Stimulated activated CD8-positive, alpha-beta memory T cell treated with anti-CD3 and anti-CD28 coated beads, Interleukin-7, amount 100 ng/mL, for 4 hours (primary cell): ENCODE results near the gene NEDD4L.

ENCODE experiments used
- DNase-seq, 2 donors: peaks; one replicate each; pipeline ENCODE4 v3.0.0-alpha.2; 2020; ENCODE audit warnings: low read depth in 2 of 2

Gene NEDD4L

GRCh38 chr18:58093311-58093803, 49.3 kb downstream of the NEDD4L start:
- DNase-seq: no peak

DNA sequence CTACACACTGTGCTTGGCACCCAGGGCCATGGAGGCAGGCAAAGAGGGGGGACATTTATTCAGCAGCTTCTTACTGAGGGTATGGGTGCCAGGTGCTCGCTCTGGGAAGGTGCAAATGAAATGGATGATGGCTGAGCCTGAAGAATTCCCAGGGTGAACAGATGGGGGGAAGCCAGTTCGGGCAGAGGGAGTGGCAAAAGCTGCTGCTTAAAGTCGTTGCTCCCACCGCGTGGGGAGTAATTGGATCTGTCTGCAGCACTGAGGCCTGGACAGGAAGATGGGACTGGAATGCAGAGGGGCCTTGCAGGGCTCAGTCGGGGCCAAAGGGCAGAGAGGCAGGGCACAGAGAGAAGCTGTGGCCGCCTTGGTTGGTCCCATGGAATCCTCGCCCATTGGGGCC, 51.2 kb downstream of the NEDD4L start:
- DNase-seq: no peak

- no peak for DNase-seq
These were observed 51.6 kb downstream of the NEDD4L start for GRCh38 chr18:58095655-58096054.

DNA sequence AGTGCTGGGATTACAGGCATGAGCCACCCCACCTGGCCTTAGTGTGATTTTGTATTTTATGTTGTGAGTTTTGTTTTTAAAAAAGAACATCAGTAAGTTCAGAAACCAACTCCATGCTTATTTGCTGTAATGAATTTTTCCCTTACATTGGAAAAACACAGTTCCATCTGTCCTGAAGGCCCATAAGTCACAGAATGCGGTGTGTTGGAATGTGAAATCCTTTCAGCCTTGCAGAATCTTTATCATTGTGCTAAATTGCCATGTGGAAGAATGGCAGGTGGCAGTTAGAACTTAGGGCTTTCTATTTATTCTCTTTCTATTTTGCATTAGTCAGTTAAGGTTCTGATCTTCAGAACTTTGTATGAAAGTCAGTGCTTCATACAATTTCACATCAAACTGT, 52.6 kb downstream of the NEDD4L start:
- DNase-seq: no peak

- no peak for DNase-seq
These were observed 53.3 kb downstream of the NEDD4L start for GRCh38 chr18:58097121-58097906.

- no peak for DNase-seq
These were observed 53.8 kb downstream of the NEDD4L start for GRCh38 chr18:58097907-58098166.

- DNase-seq: no peak
These were observed 54.7 kb downstream of the NEDD4L start for GRCh38 chr18:58098706-58099105.

DNA sequence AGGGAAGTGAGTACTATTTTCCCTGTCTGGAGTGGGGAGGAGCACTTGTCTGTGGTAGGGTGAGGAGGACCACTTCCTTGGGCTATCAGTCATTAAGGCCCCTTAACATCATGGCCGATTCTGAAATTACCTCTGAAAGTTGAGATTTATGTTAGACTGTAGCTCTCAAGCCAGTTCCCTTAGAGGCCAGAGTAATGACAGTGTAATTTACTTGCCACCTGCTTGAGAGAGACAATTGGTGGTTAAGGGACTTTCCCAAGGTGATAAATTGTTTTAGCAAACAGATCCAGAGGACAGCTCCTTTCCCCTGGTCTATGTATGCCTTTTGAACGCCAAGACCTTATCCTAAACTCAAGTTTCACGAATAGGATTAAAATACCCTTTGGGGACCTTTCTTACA, 56.1 kb downstream of the NEDD4L start:
- no peak for DNase-seq

GRCh38 chr18:58101291-58101794, 57.3 kb downstream of the NEDD4L start:
- no peak for DNase-seq

GRCh38 chr18:58102018-58102417, 58.0 kb downstream of the NEDD4L start:
- DNase-seq: no peak

DNA sequence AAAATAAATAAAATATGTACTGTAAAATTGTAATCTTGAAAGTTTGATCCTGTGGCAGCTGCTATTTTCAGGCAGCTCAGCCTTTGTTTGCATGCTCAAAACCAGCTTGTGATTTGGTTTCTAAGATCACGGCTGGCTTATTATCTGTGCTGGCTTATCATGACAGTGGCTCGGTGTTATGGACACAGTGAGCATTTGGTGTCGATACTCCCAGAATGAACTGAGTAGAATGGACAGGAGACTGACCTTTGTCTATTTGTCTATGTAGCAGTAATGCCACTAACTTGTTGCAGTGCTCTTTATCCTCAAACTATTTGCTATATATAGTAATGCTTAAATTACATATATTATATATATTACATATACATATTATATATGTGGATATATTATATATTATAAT, 58.8 kb downstream of the NEDD4L start:
- no peak for DNase-seq

- DNase-seq: no peak
These were observed 59.4 kb downstream of the NEDD4L start for GRCh38 chr18:58103339-58103985.

- DNase-seq: no peak
These were observed 60.1 kb downstream of the NEDD4L start for GRCh38 chr18:58104096-58104495.

GRCh38 chr18:58105206-58105887, 61.3 kb downstream of the NEDD4L start:
- no peak for DNase-seq

GRCh38 chr18:58105888-58106260, 61.8 kb downstream of the NEDD4L start:
- DNase-seq: no peak

DNA sequence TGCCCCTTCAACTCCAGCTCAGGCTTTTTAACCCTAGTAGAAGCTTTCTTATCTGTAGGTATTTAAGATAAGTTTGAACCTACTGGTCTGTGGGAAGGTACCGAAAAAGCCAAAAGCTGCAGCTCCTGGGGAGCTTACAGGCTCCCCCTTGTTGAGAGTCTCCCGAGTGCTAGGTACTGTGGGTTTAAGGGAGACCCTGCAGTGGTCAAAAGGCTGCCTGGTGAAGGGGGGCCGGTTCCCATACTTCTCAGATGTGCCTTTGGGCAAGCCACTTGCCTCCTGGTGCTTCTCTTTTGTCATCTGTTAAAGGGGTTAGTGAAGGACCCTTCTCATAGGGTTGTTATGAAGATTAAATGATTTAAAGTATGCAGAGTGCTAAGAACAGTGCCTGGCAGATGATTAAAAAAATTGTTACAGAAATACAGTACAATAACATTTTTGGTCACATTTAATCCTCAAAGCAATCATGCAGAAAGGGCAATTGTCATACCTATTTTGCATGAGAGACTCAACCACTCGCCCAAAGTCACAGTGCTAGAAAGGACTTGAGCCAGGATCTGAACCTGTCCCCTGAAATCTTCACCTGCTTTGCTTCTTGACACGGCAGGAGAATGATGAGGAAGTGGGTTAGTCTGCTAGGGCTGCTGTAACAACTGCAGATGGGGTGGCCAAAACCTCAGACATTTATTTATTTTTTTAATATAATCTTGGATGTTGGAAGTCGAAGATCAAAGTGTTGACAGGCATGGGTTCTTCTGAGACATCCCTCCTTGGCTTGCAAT, 62.5 kb downstream of the NEDD4L start:
- no peak for DNase-seq

- DNase-seq: no peak
These were observed 65.2 kb downstream of the NEDD4L start for GRCh38 chr18:58109256-58109655.

- DNase-seq: no peak
These were observed 66.4 kb downstream of the NEDD4L start for GRCh38 chr18:58110398-58110797.

DNA sequence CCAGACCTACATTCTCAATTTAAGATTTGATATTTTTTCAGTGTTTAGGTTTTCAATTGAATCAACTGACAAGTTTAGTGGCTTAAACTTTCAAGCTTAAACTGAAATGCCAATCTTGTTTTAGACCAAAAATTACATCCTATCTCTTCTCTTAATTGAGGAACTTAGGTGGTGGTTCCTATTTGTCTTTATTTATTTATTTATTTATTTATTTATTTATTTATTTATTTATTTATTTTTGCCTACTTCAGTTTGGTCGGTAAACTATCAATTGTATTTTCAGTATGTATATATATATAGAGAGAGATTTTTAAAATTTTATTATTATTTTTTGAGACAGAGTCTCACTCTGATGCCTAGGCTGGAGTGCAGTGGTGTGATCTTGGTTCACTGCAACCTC, 68.1 kb downstream of the NEDD4L start:
- no peak for DNase-seq

DNA sequence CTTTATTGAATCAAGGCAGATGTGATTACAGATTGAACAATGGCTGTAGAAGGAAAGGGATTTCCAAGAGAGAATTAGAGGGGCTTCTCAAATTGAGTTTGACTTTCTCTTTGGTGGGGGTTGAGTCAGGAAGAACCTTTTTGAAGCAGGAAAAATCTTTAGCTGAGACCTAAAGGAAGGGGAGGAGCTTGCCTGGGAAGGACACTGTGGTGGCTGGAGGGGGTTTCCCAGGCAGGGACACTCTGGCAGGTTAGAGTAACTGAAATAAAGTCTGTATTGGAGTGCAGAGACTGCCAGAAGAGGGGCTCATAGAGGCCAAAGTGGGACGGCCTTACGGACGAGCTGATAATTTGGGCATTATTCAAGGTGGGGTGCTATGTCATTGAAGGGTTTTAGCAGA, 69.3 kb downstream of the NEDD4L start:
- DNase-seq: no peak

- DNase-seq: no peak
These were observed 70.7 kb downstream of the NEDD4L start for GRCh38 chr18:58114766-58115165.

GRCh38 chr18:58116818-58117217, 72.8 kb downstream of the NEDD4L start:
- no peak for DNase-seq
